Mononuclear cell (primary cell): ENCODE measurements around the gene WNT5B. TPM values are rescaled to one million over a fixed set of nuclear protein-coding genes. Genes with fewer than 3 reads are reported as not detected.
"Not testable (repeated sequence)": the region's sequence is repeated elsewhere in the genome, so short reads cannot be mapped to it uniquely, and the experiment has no call there.

ENCODE experiments used
- H3K27me3 ChIP-seq: 2 replicates; pipeline ENCODE4 v1.6.0; 2011; ENCODE audit warnings: low read length, control low read depth; ENCODE audit not compliant: insufficient read depth
- H3K4me1 ChIP-seq: 2 replicates; pipeline ENCODE4 v1.5.1; 2011; ENCODE audit warnings: mild to moderate bottlenecking, low read length, control low read depth; ENCODE audit not compliant: insufficient read depth
- H3K4me3 ChIP-seq: 2 replicates; pipeline ENCODE4 v1.5.1; 2011; ENCODE audit warnings: mild to moderate bottlenecking, low read length, moderate library complexity
- H3K9me3 ChIP-seq: 2 replicates; pipeline ENCODE4 v1.5.1; 2011; ENCODE audit warnings: low read depth, mild to moderate bottlenecking, control low read depth, low read length
- total RNA-seq: library from RNA; depleted of rRNA; stranded (reverse); fragments of >200 nt; gene quantifications from one replicate; pipeline ENCODE4 v1.2.3, GENCODE V29; 2012

Gene WNT5B
- total RNA-seq, 1 donor: not detected

DNA sequence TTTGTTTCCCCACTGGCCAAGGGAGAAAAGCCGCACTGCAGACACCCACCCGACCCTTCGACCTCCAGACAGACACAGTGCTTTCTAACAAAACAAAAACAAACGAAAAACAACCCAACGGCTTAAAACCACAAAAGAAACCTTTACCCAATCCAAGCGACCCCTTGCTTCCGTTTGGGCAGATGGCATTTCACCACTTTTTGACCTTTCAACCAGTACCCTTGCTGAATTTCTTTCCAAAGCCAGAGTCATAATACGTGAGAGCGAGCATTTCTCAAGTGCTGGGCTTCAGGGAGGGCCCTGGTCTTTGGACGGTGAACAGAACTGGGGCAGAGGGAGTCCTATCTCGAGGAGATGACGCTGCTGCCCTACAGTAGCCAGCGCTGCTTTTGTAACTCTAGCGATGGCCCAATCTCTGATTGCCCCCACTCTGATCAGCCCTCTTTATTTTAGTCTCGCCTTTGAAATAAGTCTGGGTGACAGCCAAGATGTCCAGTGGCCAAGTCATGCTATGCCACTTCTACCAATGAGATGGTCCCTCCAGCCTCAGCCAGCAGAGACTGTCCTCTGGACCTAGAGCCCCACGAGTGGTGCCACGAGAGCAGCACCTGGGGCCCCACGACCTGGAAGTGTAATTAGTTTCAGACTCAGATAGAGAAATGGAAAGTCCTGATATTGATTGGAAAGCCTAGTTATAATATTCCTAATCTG, 40.0 kb downstream of the WNT5B start:
- H3K9me3 ChIP-seq: no peaks in the 10 kb centered on the region
- H3K4me3 ChIP-seq: no peak overlapping the region
- no peaks in the 10 kb centered on the region for H3K27me3 ChIP-seq
- H3K4me1 ChIP-seq: peaks cover 37% of the 10 kb centered on the region

DNA sequence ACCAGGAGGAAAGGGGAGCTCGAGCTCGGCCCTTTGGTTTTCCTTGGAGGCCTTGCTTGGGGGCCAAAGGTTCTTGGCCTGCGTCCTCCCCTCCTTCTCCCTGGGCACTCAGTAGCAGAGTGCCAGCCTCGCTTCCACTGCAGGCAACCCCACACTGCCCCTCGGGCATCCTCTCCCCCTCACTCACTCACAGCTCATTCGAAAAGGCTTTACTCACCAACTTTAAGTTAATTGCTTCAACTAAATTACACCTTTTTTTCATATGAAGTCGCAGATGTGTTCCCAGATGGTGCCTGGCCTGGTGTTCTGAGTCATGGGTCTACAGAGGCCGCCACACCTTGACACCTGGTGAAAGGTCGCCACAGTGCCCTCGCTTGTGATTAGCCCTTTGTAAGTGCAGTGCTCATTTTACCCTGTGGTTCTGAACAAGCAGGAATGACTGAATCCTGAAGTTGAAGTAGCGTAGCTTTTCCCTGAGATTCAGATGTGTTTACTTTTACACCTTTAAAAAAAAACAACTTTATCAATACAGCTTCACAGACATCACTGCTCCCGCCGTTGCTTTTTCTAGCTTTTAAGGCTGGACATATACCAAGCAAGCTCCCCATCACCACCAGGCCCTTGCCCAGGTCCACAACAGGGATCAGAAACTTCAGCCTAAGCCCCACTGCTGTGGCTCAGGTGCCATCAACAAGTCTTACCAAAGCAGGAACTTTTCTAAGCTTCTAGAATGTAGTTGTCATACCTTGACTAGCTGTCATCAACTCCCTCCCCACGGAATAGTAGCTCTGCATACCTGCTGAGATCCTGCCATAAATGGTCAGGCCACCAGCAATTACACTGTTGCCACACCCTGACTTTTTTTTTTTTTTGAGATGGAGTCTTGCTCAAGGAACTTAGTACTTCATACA, 41.6 kb downstream of the WNT5B start:
- Histone ChIP-seq H3K27me3 (no peaks in the 10 kb centered on the region), H3K4me1 (peaks cover 33% of the 10 kb centered on the region), H3K4me3 (no peak overlapping the region), H3K9me3 (no peaks in the 10 kb centered on the region)

DNA sequence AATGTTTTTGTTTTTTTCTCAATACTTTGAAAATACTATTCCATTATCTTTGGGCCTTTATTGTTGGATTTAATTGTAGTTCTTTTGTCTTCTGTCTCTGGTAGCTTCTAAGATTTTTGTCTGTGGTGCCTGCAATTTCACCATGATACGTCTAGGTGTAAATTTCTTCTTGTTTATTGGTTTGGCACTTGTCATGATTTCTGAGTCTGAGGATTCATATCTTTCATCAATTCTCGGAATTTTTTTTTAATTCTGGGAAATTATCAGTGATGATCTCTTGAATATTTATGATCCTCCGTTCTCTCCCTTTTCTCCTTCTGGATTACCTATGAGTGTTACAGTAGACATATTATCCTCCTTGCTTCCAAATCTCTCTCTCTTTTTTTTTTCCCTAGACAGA, 47.0 kb downstream of the WNT5B start:
- H3K9me3 ChIP-seq: no peaks in the 10 kb centered on the region

DNA sequence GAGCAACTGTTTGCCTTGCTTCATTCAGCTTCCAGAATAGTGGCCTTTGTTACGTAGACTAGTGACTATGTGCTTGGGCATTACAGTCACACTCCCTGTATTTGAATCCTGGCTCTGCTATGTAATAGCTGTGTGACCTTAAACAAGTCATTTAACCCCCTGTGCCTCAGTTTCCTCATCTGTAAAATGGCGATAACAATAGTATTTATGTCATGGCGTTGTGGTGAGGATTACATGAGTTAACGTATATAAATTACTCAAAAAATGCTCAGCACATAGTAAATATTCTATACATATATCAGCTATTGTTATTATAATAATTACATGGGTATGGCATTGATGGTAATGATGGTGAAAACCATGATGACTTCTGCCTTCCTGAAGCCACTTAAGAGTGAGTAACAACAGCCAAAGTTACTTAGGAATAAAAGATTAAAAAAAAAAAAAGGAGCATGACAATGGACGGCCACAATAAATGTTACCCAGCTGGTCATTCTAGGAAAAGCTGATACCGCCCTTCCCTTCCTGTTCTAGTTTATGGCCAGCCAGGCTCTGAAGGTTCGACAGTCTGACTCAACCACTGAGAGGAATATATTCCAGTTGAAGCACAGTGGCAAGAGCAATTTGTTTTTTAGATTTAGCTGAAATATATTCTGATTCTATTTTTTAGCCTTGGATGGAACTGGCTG, 51.9 kb downstream of the WNT5B start:
- Histone ChIP-seq H3K27me3 (no peaks in the 10 kb centered on the region), H3K4me1 (no peaks in the 10 kb centered on the region), H3K9me3 (no peaks in the 10 kb centered on the region), H3K4me3 (no peak overlapping the region)

More for the DNA sequence above, 47.0 kb downstream of the WNT5B start:
- H3K4me3 ChIP-seq: no peak overlapping the region
- H3K27me3 ChIP-seq: no peaks in the 10 kb centered on the region
- H3K4me1 ChIP-seq: no peaks in the 10 kb centered on the region

DNA sequence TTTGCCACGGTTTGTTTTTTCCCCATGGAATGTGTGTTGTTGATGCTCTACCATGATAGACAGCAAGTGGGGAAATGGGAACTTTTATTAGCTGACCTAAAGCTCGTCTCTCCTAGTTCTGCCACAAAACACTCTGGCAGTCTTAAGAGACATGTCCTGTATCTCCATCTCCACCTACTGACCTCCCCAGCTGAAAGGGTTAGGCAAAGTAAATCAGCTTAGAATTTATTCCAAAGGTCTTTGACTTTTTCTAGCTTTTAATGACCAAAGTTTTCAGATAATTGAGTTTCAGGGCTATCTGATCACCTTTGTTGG, 52.4 kb downstream of the WNT5B start:
- Histone ChIP-seq H3K4me1 (no peaks in the 10 kb centered on the region), H3K9me3 (no peaks in the 10 kb centered on the region), H3K27me3 (no peaks in the 10 kb centered on the region), H3K4me3 (no peak overlapping the region)

DNA sequence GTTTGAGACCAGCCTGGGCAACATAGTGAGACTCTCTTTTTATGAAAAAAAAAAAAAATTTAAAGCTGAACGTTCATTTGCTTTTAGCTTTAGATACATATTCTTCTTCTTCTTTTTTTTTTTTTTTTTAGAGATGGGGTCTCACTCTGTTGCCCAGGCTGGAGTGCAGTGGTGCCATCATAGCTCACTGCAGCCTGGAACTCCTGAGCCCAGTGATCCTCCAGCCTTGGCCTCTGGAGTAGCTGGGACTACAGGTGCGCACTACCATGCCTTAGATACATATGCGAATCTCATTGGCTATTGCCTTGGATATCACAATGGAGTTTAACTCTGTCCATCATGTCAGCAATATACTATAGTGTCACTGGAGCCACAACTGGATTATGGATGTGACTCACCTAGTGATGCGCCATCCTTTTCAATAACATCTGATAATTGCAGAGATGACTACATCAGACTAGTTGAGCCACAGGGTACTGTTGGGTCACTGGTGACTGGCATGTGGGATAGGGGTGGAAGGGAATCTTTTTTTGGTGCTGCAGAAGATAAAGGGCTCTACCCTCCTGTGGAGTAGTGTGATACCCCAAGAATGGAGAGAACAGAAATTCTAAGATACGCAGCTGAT, 59.2 kb downstream of the WNT5B start:
- H3K4me1 ChIP-seq: peaks cover 21% of the 10 kb centered on the region
- no peaks in the 10 kb centered on the region for H3K27me3 ChIP-seq
- no peak overlapping the region for H3K4me3 ChIP-seq
- no peaks in the 10 kb centered on the region for H3K9me3 ChIP-seq

DNA sequence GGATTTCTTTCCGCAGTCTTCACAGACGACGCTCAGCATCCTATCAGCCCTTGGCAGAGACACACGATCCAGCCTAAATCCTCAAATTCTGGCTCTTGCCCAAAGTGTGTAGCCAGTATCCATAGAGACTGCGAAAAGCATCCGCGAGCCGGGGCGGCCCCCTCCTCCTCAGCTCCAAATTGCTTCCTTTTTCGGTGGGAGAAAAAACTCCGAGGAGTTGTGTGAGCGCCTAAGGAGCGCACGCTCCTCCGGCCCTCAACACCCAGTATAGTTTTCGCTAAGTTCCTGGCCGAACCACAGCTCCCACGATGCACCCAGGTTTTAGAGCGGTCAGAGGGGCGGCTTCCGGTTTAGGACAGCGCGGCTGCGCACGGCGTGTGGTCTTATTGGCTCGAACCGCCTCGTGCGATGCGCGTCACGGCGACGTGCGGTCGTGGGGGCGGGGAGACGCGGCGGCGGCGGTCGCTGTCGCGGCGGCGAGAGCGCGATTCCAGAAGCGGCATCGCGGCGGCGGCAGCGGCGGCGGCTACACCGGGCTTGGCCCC, 61.6 kb downstream of the WNT5B start, which contains the start of gene ADIPOR2:
Gene ADIPOR2 (plus strand): TSS at position 493 of the 545 bp plus-strand sequence. CDS start 63,274 bp downstream, outside the sequence.
- Histone ChIP-seq H3K4me3 (peak within 1 kb of the TSS; percentile 80), H3K27me3 (no peaks in the 10 kb centered on the region), H3K9me3 (no peaks in the 10 kb centered on the region), H3K4me1 (peaks cover 26% of the 10 kb centered on the region)

DNA sequence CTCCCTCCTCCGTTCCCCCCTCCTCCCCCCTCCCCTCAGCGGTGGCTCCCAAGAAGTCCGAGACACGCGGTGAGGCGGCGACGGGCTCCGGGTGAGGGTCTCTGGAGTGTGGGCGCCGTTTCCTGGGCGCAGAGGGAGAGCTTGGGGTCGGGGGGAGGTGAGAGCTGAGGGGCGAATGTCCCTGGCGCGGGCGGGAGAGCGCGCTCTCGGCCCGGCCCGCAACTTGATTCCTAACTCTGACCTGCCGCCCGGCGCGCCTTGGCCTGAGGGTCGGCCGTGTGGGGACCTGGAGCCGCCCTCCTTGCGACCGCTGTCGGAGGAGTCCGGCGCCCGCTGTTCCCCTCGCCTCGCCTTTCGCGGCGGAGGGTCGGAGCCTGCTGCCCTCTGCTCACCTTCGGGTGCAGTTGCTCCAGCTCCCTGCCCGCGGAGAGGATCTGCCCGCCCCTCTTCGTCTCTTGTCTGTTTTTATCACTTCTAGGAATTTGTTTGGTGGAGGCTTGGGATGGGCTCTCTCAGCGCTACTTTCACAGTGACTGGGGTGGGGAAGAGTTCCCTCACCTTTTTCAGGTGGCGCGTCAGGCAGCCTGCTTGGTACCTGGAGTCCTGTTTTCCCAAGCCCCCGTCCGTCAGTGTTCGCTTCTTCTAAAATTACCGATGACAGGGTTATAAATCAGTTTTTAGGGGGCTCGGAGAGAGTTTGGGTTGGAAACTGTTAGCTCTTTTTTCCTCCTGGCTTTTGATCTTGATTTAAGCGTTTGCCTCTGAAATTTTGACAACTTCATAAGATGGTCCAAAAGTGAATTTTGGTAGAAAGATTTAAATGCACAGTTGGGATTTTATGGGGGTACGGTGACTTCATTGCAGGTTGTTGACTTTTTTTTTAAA, 62.3 kb downstream of the WNT5B start:
- Histone ChIP-seq H3K4me1 (peaks cover 33% of the 10 kb centered on the region), H3K4me3 (peak overlapping the region; percentile 80), H3K9me3 (no peaks in the 10 kb centered on the region), H3K27me3 (no peaks in the 10 kb centered on the region)

DNA sequence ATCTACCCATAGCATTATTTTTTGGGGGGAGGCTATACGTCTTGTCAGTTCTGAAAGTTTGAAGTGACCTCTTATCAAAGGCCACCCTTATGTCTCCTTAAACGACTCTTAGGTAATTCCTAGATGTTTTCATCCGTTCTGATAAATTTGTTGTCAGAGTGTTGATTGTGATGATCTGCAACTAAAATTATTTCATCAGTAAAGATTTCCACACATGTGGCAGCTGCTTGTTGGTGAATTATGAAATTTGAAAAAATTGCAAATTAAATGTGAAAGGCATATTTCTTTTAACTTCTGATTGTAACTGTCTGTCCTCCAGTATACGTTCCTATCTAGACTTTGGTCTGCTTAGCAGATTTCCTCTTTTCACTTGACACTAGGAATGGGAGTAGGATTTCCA, 63.2 kb downstream of the WNT5B start:
- Histone ChIP-seq H3K4me3 (no peak overlapping the region), H3K27me3 (no peaks in the 10 kb centered on the region), H3K9me3 (no peaks in the 10 kb centered on the region), H3K4me1 (peaks cover 35% of the 10 kb centered on the region)

DNA sequence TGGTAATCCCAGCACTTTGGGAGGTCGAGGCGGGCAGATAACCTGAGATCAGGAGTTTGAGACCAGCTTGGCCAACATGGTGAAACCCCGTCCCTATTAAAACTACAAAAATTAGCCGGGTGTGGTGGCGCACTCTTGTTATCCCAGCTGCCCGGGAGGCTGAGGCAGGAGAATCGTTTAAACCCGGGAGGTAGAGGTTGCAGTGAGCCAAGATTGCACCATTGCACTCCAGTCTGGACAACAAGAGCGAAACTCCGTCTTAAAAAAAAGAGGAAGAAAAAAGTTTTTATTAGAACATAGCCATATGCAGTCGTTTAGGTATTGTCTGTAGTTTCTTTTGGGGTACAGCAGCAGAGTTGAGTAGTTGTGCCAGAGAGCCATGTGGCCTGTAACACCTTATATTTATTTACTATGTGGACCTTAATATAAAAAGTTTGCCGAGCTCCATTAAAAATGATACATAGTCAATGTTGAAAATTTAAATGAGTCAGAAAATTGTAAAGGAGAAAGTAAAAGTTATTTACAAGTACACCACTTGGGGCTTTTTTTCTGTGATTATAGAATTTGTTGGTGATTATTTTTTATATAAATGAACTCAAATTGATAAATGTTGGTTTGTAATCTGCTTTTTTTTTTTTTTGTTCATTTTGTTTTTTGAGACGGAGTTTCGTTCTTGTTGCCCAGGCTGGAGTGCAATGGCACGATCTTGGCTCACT, 64.0 kb downstream of the WNT5B start:
- peaks cover 38% of the 10 kb centered on the region for H3K4me1 ChIP-seq
- H3K27me3 ChIP-seq: no peaks in the 10 kb centered on the region
- H3K4me3 ChIP-seq: no peak overlapping the region
- H3K9me3 ChIP-seq: no peaks in the 10 kb centered on the region

DNA sequence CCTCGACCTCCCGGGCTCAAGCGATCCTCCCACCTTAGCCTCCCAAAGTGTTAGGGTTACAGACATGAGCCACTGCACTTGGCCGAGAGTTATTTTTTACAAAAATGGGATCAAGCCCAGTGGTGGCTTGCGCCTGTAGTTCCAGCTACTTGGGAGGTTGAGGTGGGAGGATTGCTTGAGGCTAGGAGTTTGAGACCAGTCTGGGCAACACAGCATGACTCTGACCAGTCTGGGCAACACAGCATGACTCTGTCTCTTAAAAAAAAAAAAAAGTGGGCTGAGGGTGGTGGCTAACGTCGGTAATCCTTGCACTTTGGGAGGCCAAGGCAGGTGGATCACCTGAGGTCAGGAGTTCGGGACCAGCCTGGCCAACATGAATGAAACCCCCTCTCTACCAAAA, 66.1 kb downstream of the WNT5B start:
- H3K27me3 ChIP-seq, H3K4me3 ChIP-seq, H3K9me3 ChIP-seq: not testable (repeated sequence)
- H3K4me1 ChIP-seq: peaks cover 40% of the 10 kb centered on the region

DNA sequence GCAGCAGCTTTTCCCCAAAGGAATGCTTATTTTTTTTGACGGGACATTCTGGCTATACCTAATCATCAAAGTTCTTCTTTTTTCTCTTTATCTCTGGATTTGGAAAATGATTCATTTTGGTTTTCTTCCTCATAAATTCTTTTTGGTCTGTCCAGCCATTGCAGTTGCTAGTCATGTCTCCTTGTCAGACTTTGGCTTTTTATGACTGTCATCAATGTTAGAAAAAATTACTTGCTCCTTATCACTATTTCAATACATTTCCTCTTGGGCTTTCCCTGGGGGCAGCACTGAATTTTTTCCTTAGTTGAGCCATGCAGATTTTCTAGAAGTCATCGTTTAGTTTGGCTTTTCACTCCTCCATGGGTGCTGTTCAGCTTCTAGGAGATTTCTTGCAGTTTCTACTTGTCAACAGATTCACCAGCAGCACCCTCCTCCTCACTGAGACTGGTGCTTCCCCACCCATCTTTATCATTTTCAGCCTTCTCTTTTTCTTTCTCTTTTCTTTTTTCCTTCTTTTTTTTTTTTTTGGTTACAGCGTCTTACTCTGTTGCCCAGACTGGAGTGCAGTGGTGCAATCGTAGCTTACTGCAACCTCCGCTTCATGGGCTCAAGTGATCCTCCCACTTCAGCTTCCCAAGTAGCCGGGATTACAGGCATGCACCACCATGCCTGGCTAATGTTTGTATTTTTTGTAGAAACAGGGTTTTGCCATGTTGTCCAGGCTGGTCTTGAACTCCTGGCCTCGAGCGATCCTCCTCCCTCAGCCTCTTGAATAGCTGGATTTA, 67.0 kb downstream of the WNT5B start:
- H3K27me3 ChIP-seq: no peaks in the 10 kb centered on the region
- no peaks in the 10 kb centered on the region for H3K9me3 ChIP-seq
- peaks cover 36% of the 10 kb centered on the region for H3K4me1 ChIP-seq
- H3K4me3 ChIP-seq: no peak overlapping the region

DNA sequence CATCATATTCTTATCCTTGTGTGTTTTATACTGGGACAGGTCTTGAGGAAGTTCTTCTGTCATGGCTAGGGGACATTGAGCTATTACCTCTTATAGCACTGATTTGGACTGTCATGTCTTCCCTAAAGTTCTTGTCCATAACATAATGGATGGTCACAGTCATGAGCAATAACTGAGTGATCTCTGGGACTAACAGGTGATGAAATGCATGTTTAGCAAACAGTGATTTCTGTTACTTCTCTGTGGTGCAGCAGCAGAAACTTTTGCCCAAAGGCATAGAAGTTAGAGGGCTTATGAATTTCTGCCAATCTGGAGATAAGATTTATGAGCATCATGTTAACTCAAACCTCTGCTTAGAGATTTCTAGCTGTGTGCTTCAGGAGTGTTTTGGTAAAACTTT, 67.8 kb downstream of the WNT5B start:
- no peak overlapping the region for H3K4me3 ChIP-seq
- H3K9me3 ChIP-seq: no peaks in the 10 kb centered on the region
- H3K27me3 ChIP-seq: no peaks in the 10 kb centered on the region
- peaks cover 32% of the 10 kb centered on the region for H3K4me1 ChIP-seq
